Peyer's patch (tissue), 4 donors: ENCODE measurements around the gene LRRC8B. TPM values are rescaled to one million over a fixed set of nuclear protein-coding genes. Genes with fewer than 3 reads are reported as not detected.

Experiments
- DNase-seq, 3 donors: peaks; one replicate each; pipeline ENCODE4 v3.0.0-alpha.2; 2017 to 2019
- H3K27ac ChIP-seq, 4 donors: fragments of 200-600 bp; sonication (generic); one replicate each; pipeline ENCODE4 v1.5.1; 2016 to 2019
- H3K27me3 ChIP-seq, 2 donors: fragments of 200-600 bp; sonication (generic); one replicate each; pipeline ENCODE4 v1.5.1; 2019
- H3K36me3 ChIP-seq, 3 donors: fragments of 200-600 bp; sonication (generic); one replicate each; pipeline ENCODE4 v1.5.1; 2016 to 2019
- H3K4me1 ChIP-seq, 4 donors: fragments of 200-600 bp; sonication (generic); one replicate each; pipeline ENCODE4 v1.5.1; 2016 to 2019
- H3K4me3 ChIP-seq, 4 donors: fragments of 200-600 bp; sonication (generic); 1 replicate in 3 of 4; 2 replicates in 1 of 4; pipeline ENCODE4 v1.5.1; 2016 to 2019; ENCODE audit warnings: mild to moderate bottlenecking in 1 of 4
- H3K9me3 ChIP-seq, 4 donors: fragments of 200-600 bp; sonication (generic); one replicate each; pipeline ENCODE4 v1.5.1; 2016 to 2019; ENCODE audit warnings: mild to moderate bottlenecking in 1 of 4
- POLR2A ChIP-seq, 2 donors: fragments of 450-650 bp; IDR thresholded peaks; one replicate each; pipeline ENCODE4 v1.5.1; 2017; ENCODE audit warnings: antibody characterized with exemption in 2 of 2, mild to moderate bottlenecking in 2 of 2, moderate library complexity in 2 of 2
- total RNA-seq, 4 donors: library from RNA; depleted of rRNA; stranded (reverse); fragments of >200 nt; gene quantifications; one replicate each; pipeline ENCODE4 v1.1.0, GENCODE V29; 2016
- TF ChIP-seq, protein P1 (sequence below), 6 experiments: fragments of 450-650 bp in 4 of 6; fragments of 200-600 bp in 2 of 6; sonication (generic) in 1 of 6; IDR thresholded peaks; one replicate each; pipeline ENCODE4 v1.5.1; 2017 to 2019; ENCODE audit warnings: antibody characterized with exemption in 6 of 6, mild to moderate bottlenecking in 3 of 6, moderate library complexity in 1 of 6

LRRC8B gene
- total RNA-seq, 4 donors from 2014 or later: 5.0 to 12.1 (median 7.9) TPM

DNA sequence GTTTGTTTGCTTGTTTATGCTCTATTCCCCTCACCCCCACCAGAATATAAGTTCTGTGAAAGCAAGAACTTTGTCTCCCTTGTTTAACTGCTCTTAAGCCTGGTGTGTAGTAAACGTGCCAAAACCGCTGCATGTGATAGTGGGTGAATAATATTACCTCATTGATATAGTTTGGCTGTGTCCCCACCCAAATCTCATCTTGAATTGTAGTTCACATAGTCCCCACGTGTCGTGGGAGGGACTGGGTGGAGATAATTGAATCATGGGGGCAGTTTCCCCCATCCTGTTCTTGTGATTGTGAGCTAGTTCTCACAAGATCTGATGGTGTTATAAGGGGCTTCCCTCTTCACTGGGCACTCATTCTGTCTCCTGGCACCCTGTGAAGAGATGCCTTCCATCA lies 7.6 kb downstream of the LRRC8B start:
- DNase-seq: no peak
- TF ChIP-seq, protein P1, sequence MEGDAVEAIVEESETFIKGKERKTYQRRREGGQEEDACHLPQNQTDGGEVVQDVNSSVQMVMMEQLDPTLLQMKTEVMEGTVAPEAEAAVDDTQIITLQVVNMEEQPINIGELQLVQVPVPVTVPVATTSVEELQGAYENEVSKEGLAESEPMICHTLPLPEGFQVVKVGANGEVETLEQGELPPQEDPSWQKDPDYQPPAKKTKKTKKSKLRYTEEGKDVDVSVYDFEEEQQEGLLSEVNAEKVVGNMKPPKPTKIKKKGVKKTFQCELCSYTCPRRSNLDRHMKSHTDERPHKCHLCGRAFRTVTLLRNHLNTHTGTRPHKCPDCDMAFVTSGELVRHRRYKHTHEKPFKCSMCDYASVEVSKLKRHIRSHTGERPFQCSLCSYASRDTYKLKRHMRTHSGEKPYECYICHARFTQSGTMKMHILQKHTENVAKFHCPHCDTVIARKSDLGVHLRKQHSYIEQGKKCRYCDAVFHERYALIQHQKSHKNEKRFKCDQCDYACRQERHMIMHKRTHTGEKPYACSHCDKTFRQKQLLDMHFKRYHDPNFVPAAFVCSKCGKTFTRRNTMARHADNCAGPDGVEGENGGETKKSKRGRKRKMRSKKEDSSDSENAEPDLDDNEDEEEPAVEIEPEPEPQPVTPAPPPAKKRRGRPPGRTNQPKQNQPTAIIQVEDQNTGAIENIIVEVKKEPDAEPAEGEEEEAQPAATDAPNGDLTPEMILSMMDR (IDR thresholded peaks at IDR 0.05): no peak
- TF ChIP-seq POLR2A (IDR thresholded peaks at IDR 0.05): no peak
- Histone ChIP-seq H3K4me1 (no peaks in the 10 kb centered on the region), H3K9me3 (no peaks in the 10 kb centered on the region), H3K4me3 (no peak overlapping the region), H3K27me3 (no peaks in the 10 kb centered on the region), H3K27ac (no peak overlapping the region), H3K36me3 (no peaks in the 10 kb centered on the region)

DNA sequence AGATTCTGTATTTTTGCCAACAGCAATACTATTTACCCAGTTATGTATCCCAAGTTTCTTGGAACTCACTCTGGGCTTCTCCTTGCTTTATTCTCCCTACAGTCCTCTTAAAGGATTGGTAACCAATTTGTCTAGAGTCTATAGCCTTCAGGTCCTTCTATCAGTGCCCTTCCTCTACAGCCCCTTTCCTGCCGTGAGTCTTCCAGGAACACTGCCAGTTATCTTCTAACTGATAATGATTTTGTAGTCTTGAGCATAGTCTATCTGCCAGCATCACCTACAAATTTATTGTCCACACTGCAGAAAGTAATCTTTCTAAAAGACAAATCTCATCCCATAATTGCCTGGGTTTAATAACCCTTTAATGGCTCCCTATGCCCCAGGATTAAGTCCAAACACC lies 8.2 kb downstream of the LRRC8B start:
- no peaks in the 10 kb centered on the region for H3K4me1 ChIP-seq
- TF ChIP-seq, protein P1 (IDR thresholded peaks at IDR 0.05): no peak
- no peak for TF ChIP-seq POLR2A (IDR thresholded peaks at IDR 0.05)

DNA sequence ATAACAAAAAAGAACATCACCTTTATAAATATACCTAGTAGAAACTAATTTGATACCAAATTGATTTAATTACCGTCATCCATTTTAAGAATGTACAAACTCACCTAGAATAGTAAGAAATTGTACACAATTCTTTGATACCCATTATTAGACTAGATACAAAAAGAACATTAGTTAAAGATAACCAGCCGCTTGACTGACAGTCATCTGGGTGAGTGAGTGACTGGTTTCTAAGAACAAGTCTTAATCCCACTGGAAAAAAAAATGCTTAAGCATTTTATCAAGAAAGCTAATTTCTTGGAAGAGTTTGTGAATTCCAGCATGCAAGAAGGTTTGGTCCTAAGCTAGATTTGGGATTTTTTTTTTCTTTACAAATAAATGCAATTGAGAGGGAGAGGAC lies 10.9 kb downstream of the LRRC8B start:
- Histone ChIP-seq H3K4me3 (no peak overlapping the region), H3K36me3 (no peaks in the 10 kb centered on the region), H3K27ac (no peak overlapping the region), H3K9me3 (no peaks in the 10 kb centered on the region), H3K4me1 (no peaks in the 10 kb centered on the region), H3K27me3 (no peaks in the 10 kb centered on the region)
- no peak for DNase-seq
- TF ChIP-seq, protein P1 (IDR thresholded peaks at IDR 0.05): no peak
- TF ChIP-seq POLR2A (IDR thresholded peaks at IDR 0.05): no peak

More for the DNA sequence above, 8.2 kb downstream of the LRRC8B start:
- DNase-seq: no peak
- Histone ChIP-seq H3K36me3 (no peaks in the 10 kb centered on the region), H3K9me3 (no peaks in the 10 kb centered on the region), H3K27me3 (no peaks in the 10 kb centered on the region), H3K27ac (no peak overlapping the region), H3K4me3 (no peak overlapping the region)

DNA sequence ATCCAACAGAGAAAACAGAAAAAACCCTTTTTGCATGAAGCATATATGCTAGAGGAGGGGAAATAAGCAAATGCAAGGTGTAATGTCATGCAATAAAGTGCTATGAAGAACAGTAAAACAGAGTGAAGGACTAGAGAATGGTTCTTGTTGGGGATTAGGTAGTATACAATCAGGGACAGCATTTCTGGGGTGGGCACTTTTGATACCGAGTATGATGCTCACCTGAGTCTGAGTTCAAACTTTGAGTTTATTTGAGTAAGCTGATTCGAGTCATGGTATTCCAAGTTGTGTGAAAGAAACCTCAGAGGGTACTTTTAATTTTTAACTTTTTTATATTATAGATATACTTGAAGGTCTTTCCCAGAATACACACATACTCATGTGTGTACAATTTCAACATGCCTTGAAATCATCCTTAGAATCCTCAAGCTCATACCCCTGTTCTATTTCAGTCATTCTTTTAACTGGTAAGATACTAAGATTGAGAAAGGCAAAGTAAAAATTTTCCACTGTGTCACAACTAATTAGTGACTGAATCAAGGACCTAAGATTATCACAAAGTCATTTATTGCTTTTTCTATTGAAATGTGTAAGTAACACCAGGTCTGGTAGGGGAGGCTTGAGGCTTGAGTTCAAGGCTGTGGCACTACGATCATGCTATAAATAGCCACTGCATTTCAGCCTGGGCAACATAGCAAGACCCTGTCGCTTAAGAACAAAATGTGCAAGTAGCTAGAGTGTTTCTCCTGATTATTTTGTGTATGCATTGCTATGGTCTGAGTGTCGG lies 12.1 kb downstream of the LRRC8B start:
- no peaks in the 10 kb centered on the region for H3K4me1 ChIP-seq
- no peak for DNase-seq
- H3K36me3 ChIP-seq: no peaks in the 10 kb centered on the region
- no peak overlapping the region for H3K27ac ChIP-seq
- no peaks in the 10 kb centered on the region for H3K27me3 ChIP-seq
- no peak for TF ChIP-seq POLR2A (IDR thresholded peaks at IDR 0.05)
- TF ChIP-seq, protein P1 (IDR thresholded peaks at IDR 0.05): no peak
- H3K9me3 ChIP-seq: no peaks in the 10 kb centered on the region
- no peak overlapping the region for H3K4me3 ChIP-seq

DNA sequence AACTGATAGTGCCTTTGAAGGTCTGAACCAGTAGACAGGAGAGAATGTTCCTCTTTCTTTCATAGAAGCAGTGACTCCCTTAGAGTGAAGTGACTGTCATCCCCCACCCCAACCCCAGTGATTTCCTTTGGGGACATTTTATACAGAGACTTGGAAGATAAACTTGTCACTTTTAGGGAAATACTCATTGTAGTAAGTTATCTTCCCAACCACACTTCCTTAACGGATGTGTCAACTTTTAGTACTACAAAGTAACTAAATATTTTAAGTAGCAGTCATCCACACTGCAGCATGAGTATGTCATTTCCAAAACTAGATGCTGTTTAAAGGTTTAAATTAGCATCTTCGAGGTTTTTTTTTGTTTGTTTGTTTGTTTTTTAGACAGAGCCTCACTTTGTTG lies 13.7 kb downstream of the LRRC8B start:
- no peaks in the 10 kb centered on the region for H3K27me3 ChIP-seq
- H3K36me3 ChIP-seq: no peaks in the 10 kb centered on the region
- H3K4me3 ChIP-seq: no peak overlapping the region
- no peak for DNase-seq
- H3K9me3 ChIP-seq: no peaks in the 10 kb centered on the region
- TF ChIP-seq, protein P1 (IDR thresholded peaks at IDR 0.05): no peak
- no peak for TF ChIP-seq POLR2A (IDR thresholded peaks at IDR 0.05)
- no peak overlapping the region for H3K27ac ChIP-seq
- H3K4me1 ChIP-seq: no peaks in the 10 kb centered on the region
